ENCODE results near the gene TTBK2.

DNA sequence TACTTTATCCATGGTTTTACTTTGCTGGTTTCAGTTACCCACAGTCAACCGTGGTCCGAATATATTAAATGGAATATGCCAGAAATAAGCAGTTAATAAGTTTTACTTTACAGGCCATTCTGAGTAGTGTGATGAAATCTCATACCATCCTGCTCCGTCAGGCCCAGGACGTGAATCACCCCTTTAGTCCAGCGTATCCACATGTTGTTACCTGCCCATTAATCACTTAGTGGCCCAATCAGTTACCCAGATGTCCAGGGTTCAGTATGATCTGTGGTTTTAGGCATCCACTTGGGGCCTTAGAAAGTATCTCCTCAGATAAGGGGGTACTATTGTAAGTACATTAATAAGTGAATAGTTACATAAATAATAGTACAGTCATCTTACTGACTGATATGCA is 88.0 kb downstream of the TTBK2 start:
- TF ChIP-seq, protein P1, sequence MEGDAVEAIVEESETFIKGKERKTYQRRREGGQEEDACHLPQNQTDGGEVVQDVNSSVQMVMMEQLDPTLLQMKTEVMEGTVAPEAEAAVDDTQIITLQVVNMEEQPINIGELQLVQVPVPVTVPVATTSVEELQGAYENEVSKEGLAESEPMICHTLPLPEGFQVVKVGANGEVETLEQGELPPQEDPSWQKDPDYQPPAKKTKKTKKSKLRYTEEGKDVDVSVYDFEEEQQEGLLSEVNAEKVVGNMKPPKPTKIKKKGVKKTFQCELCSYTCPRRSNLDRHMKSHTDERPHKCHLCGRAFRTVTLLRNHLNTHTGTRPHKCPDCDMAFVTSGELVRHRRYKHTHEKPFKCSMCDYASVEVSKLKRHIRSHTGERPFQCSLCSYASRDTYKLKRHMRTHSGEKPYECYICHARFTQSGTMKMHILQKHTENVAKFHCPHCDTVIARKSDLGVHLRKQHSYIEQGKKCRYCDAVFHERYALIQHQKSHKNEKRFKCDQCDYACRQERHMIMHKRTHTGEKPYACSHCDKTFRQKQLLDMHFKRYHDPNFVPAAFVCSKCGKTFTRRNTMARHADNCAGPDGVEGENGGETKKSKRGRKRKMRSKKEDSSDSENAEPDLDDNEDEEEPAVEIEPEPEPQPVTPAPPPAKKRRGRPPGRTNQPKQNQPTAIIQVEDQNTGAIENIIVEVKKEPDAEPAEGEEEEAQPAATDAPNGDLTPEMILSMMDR (IDR thresholded peaks at IDR 0.05; ENCODE audit: low read depth, low read length, missing input control): no peak
- TF ChIP-seq, protein P2, sequence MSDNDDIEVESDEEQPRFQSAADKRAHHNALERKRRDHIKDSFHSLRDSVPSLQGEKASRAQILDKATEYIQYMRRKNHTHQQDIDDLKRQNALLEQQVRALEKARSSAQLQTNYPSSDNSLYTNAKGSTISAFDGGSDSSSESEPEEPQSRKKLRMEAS (IDR thresholded peaks at IDR 0.05): no peak
- TF ChIP-seq SP1 (IDR thresholded peaks at IDR 0.05): no peak
- TF ChIP-seq, protein P3, sequence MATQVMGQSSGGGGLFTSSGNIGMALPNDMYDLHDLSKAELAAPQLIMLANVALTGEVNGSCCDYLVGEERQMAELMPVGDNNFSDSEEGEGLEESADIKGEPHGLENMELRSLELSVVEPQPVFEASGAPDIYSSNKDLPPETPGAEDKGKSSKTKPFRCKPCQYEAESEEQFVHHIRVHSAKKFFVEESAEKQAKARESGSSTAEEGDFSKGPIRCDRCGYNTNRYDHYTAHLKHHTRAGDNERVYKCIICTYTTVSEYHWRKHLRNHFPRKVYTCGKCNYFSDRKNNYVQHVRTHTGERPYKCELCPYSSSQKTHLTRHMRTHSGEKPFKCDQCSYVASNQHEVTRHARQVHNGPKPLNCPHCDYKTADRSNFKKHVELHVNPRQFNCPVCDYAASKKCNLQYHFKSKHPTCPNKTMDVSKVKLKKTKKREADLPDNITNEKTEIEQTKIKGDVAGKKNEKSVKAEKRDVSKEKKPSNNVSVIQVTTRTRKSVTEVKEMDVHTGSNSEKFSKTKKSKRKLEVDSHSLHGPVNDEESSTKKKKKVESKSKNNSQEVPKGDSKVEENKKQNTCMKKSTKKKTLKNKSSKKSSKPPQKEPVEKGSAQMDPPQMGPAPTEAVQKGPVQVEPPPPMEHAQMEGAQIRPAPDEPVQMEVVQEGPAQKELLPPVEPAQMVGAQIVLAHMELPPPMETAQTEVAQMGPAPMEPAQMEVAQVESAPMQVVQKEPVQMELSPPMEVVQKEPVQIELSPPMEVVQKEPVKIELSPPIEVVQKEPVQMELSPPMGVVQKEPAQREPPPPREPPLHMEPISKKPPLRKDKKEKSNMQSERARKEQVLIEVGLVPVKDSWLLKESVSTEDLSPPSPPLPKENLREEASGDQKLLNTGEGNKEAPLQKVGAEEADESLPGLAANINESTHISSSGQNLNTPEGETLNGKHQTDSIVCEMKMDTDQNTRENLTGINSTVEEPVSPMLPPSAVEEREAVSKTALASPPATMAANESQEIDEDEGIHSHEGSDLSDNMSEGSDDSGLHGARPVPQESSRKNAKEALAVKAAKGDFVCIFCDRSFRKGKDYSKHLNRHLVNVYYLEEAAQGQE (IDR thresholded peaks at IDR 0.05): no peak
- TF ChIP-seq YY1 (IDR thresholded peaks at IDR 0.05): no peak
- TF ChIP-seq, protein P4, sequence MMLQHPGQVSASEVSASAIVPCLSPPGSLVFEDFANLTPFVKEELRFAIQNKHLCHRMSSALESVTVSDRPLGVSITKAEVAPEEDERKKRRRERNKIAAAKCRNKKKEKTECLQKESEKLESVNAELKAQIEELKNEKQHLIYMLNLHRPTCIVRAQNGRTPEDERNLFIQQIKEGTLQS (IDR thresholded peaks at IDR 0.05): no peak
- TF ChIP-seq TAF1 (conservative IDR thresholded peaks at IDR 0.05): no peak
- TF ChIP-seq JUND (IDR thresholded peaks at IDR 0.05): no peak
- no peak for TF ChIP-seq EGR1 (IDR thresholded peaks at IDR 0.05; ENCODE audit: low read depth in 2 of 2)

Measured in liver (tissue), 3 donors.